Amniotic stem cell (primary cell): Measurements from ENCODE around the gene NPB.
A peak's percentile ranks its signal among the peaks of the same experiment; 100 is the strongest.

Experiments used
- DNase-seq: peaks from one replicate; lab custom pipeline; 2025; lab: John Stamatoyannopoulos, UW

The NPB gene

GRCh38 chr17:81926451-81927151 lies 24.6 kb downstream of the NPB start:
- DNase-seq, result peak; percentile 57

- no peak for DNase-seq
These were observed 25.2 kb downstream of the NPB start for GRCh38 chr17:81927152-81927652.

GRCh38 chr17:81927653-81928543 lies 25.9 kb downstream of the NPB start, which contains the start of gene MAFG:
MAFG (minus strand) TSS chr17:81927735; CDS start chr17:81923185, 4,550 bp downstream.
- DNase-seq, result peak; percentile 79

- no peak for DNase-seq
These were observed 26.7 kb downstream of the NPB start for GRCh38 chr17:81928544-81929252.

GRCh38 chr17:81929253-81930141 lies 27.5 kb downstream of the NPB start:
- DNase-seq, result no peak

GRCh38 chr17:81930142-81931125 lies 28.4 kb downstream of the NPB start:
- DNase-seq, result no peak

- no peak for DNase-seq
These were observed 29.1 kb downstream of the NPB start for GRCh38 chr17:81931189-81931556.

GRCh38 chr17:81931557-81932332 lies 29.7 kb downstream of the NPB start:
- DNase-seq, result no peak

- no peak for DNase-seq
These were observed 30.4 kb downstream of the NPB start for GRCh38 chr17:81932333-81932983.

GRCh38 chr17:81933178-81933699 lies 31.2 kb downstream of the NPB start:
- no peak for DNase-seq

- no peak for DNase-seq
These were observed 32.2 kb downstream of the NPB start for GRCh38 chr17:81934098-81934757.

GRCh38 chr17:81934850-81935708 lies 33.0 kb downstream of the NPB start:
- no peak for DNase-seq

- no peak for DNase-seq
These were observed 33.7 kb downstream of the NPB start for GRCh38 chr17:81935709-81936084.

GRCh38 chr17:81939218-81939617 lies 37.2 kb downstream of the NPB start:
- DNase-seq, result no peak

- no peak for DNase-seq
These were observed 37.9 kb downstream of the NPB start for GRCh38 chr17:81939881-81940385.

- DNase-seq, result no peak
These were observed 38.8 kb downstream of the NPB start for GRCh38 chr17:81940538-81941483.
